Activated T-helper 1 cell treated with Interleukin-2 at 50 U/mL for 16 hours (primary cell): Measurements from ENCODE around the gene PHF21A.
"Not testable (repeated sequence)": the region's sequence is repeated elsewhere in the genome, so short reads cannot be mapped to it uniquely, and the experiment has no call there.

Experiments
- DNase-seq: peaks from one replicate; pipeline ENCODE4 v3.0.0-alpha.2; 2020; ENCODE audit warnings: low read depth

PHF21A gene

GRCh38 chr11:45983471-45983845 lies 137.8 kb downstream of the PHF21A start:
- no peak for DNase-seq

- no peak for DNase-seq
These were observed 138.4 kb downstream of the PHF21A start for GRCh38 chr11:45982656-45983470.

- DNase-seq = not testable (repeated sequence)
These were observed 139.4 kb downstream of the PHF21A start for GRCh38 chr11:45981826-45982225.

DNA sequence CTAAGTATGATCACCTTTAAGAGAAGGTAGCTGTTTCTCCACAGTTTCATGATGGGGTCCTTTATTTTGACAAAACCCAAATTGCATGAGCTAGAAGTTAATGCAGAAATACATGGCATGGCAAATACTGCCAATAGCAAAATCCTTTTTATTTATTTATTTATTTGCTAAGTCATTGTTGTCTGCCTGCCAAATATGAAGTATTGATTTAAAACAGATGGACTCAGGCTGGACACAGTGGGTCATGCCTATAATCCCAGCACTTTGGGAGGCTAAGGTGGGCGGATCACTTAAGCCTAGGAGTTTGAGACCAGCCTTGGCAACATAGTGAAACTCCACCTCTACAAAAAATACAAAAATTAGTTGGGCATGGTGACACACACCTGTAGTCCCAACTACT lies 146.4 kb downstream of the PHF21A start:
- DNase-seq = no peak

- no peak for DNase-seq
These were observed 147.7 kb downstream of the PHF21A start for GRCh38 chr11:45973601-45974000.

DNA sequence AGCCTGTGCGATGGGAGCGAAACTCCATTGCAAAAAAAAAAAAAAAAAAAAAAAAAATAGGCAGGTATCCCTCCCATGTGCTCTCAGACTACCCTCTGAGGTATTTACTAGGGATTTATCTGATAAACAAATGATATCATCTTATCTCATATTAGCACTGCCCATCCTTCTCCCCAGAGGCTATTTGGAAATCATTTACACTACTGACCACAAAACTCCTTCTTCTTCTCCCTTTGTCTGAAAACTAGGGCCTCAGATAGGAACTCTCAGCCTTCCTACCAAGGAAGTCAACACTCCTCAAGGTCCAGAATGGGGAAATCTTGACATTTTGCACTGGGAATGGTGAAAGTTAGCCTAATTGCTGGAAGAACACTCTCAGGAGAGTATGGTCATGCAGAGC lies 152.4 kb downstream of the PHF21A start:
- DNase-seq = no peak

- no peak for DNase-seq
These were observed 153.7 kb downstream of the PHF21A start for GRCh38 chr11:45967506-45967905.

DNA sequence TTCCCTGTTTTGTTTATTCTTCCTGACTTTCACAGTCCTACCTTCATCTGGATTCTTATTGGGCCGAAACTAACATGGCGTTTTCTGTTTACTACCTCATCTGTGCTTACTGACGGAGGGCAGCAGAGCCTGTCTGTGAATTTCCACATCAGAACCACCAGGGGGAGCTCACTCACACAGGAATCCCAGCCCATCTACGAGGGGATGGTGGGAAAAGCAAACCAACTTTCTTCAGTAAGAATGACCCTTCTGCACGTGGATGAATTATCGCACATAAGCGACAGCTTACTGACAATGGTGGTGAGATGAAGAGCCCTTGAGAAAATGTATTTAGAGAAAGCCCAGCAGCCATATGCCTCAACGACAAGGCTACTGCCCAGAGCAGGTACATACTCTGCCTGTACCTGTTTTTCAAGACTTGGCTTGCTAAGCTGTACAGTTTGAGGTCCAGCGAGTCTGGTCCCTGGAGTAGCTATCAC lies 156.3 kb downstream of the PHF21A start:
- peak; percentile 24 for DNase-seq

DNA sequence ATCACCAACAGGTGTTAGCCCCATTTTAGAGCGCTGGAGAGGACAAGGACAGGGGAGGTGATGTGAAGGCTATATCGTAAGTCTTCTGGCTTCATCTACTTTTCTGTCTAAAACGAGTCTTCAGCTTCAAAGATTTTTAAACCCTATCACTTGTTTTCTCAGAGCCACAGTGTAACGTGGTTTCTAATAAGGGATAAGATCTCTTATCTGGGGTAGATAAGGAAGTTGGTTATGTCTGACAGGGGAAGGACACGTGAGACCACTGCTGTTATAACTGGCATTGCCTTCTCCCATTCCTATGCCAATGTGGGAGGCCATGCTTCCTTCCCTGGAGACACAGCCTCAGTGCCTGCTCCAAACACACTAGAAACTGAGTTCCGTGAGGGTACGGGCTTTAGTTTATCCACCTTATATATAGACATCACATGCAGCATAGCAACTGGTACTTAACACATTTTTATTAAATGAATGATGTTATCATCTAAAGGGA lies 159.5 kb downstream of the PHF21A start:
- no peak for DNase-seq

DNA sequence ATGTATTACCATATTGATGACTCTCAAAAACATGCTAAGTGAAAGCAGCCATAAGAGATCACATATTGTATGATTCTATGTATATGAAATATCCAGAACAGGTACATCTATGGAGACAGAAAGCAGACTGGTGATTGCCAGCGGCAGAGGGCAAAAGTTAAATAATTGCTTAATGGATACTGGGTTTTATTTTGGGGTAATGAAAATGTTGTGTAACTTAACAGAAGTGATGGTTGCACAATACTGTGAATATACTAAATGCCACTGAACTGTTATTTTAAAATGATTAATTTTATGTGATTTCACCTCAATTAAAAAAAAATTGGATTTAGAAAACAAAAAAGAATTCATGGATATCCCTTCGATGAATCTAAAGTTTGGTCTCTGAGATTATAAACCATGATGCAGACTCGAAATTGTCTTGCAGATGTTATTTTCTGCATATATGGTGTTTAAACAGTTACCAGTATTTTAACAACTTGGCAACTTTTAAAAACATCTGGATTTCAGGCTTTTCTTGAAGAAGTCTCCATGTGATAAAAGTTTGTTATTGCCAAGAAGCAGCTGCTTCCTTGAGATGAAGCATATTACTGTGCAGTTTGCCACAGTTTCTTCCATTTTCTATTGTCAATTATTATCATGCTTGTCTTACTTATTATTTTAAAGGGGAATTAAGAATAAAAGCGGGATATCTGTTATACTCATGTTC lies 160.7 kb downstream of the PHF21A start:
- no peak for DNase-seq

GRCh38 chr11:45959851-45960250 lies 161.4 kb downstream of the PHF21A start:
- DNase-seq = no peak

GRCh38 chr11:45949992-45950407 lies 171.3 kb downstream of the PHF21A start:
- no peak for DNase-seq

GRCh38 chr11:45948356-45948755 lies 172.9 kb downstream of the PHF21A start:
- no peak for DNase-seq

GRCh38 chr11:45947885-45948284 lies 173.4 kb downstream of the PHF21A start:
- no peak for DNase-seq

DNA sequence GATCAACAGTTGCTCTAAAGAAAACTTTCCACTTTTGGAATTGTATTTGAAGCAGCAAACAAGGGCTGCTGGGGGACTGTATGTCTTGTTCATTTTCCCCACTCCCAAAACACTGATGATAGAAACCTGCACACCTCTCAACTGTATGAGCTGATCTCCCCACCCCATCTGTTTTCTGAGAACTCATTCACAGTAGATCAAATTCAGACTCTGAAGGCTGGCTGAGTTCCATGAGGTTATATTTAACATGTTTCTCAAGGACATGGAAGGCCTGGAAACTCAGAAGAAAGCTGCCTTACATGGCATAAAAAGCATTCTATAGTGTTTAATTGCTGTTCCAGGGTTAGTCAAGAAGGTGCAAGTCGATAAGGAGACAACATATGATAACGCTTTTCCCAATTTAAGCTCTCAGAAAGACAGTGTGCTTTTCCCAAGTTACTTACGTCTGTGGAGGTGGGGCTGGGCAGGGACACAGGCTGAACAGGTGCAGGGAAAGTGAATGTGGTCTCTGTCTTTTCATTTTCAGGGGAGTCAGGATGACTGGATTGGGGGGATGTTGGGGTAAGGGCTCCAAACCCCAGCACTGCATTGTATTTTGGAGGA lies 175.8 kb downstream of the PHF21A start:
- no peak for DNase-seq

DNA sequence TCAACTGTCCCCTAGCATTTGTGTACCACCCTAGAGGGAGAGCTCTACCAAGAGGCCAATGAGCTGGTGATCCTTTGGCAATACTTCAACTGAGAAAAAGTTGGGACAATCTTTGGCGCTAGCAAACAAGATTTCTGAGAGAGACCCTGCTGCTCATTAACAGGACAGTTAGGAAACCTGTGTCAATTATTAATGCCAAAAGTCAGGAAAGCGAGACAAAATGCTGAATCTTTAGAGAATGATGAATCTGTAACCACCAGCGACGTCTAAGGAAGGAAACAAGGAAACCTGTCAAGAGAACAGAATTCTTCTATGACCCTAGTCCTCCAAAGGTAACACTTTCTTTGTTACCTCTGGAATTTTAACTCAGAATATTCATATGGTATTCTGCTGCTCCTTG lies 178.9 kb downstream of the PHF21A start:
- no peak for DNase-seq

DNA sequence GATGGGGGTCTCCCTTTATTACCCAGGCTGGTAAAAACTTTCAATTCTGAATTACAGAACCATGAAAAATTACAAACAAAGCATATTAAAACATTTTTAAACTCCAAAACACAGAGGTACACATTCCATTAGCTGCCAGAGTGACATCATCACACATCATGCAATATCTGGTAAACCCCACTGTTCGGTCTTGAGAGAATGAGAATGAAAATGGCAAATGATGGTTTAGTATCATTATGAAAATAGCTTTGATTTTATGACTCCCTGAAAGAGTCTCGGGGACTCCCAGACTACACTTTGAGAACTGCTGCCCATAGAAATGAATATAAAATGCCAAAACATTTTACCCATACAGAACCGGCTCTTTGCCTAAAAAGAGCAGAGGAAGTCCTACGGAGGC lies 180.0 kb downstream of the PHF21A start:
- DNase-seq = no peak

DNA sequence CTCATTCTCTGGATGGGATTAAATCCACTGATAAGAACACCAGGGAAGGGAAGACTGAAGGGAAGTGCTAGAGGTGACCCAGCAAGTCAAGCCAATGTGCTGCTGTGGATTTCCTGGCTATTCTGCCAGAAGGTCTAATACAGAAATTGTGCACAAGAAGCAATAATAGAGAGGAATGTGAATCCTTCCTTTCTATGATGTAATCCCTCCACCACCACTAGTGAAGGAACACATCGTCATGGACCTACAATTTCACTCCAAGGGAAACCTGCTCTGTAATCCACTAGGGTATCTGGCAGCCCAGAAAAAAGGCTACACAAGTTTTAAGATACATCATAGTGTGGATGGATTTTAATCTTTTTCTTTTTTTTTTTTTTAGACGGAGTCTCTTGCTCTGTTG lies 181.4 kb downstream of the PHF21A start:
- DNase-seq = no peak

- DNase-seq = no peak
These were observed 183.3 kb downstream of the PHF21A start for GRCh38 chr11:45937916-45938315.

- DNase-seq = no peak
These were observed 184.7 kb downstream of the PHF21A start for GRCh38 chr11:45936511-45937054.

DNA sequence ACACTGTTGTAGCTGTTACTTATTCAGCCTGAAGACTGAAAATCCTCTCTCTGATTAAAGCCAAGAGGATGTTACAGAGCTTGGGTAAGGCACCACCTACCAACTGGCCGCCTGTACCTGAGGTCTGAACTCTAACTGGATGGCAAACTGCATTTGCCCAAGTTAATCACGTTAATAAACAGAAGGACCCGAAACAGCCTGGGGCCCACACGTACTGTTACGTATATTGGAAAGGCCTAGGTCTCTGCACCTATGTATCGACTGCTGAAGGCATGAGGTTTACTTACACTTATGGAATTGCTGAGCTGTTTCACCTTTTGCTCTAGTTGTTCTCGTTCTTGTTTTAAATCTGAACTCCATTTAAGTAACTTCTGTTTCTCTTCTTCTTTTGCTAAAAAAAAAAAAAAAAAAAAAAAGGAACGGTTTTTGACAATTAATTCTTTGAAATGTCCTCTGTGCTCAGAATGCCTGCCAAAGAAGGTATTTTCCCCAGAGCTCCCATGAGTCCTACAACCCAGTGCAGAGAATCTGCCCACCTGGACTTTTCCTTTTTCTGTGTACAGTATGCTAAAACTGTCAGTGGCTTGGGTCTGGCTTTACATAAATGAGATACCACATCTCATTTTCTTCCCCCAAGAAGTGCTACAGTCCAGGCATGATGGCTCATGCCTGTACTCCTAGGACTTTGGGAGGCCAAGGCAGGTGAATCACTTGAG lies 185.7 kb downstream of the PHF21A start:
- DNase-seq = no peak
